GM12878 (cell line): ENCODE data around the gene HIP1. TPM values are rescaled to one million over a fixed set of nuclear protein-coding genes. Genes with fewer than 3 reads are reported as not detected.

Experiments used
- FOXK2 ChIP-seq: fragments of 450-650 bp; IDR thresholded peaks from 2 replicates; pipeline ENCODE4 v1.6.1; 2017; ENCODE audit warnings: mild to moderate bottlenecking, moderate library complexity
- JUNB ChIP-seq: IDR thresholded peaks from 2 replicates; pipeline ENCODE4 v1.6.1; 2016; ENCODE audit warnings: antibody characterized with exemption, mild to moderate bottlenecking
- KAT2A ChIP-seq: conservative IDR thresholded peaks from 2 replicates; pipeline ENCODE4 v1.6.1; 2011; ENCODE audit warnings: low read depth, low read length; ENCODE audit not compliant: control insufficient read depth
- NR2F1 ChIP-seq: fragments of 450-650 bp; conservative IDR thresholded peaks from 2 replicates; pipeline ENCODE4 v1.6.1; 2017; ENCODE audit warnings: mild to moderate bottlenecking
- RBBP5 ChIP-seq: fragments of 200-600 bp; sonication (generic); conservative IDR thresholded peaks from 2 replicates; pipeline ENCODE4 v1.6.1; 2016
- REST ChIP-seq: IDR thresholded peaks from 2 replicates; pipeline ENCODE4 v1.6.1; 2012; ENCODE audit warnings: mild to moderate bottlenecking, low read depth, low read length
- SKIL ChIP-seq: fragments of 450-650 bp; IDR thresholded peaks from 2 replicates; pipeline ENCODE4 v1.6.1; 2017; ENCODE audit warnings: mild to moderate bottlenecking, low read depth, inconsistent platforms; ENCODE audit not compliant: poor library complexity, severe bottlenecking
- SREBF1 ChIP-seq: IDR thresholded peaks from 2 replicates; pipeline ENCODE4 v1.6.1; 2012; ENCODE audit warnings: mild to moderate bottlenecking, low read length
- SRF ChIP-seq, 2 experiments: IDR thresholded peaks; 2 replicates each; pipeline ENCODE4 v1.6.1; 2011; ENCODE audit warnings: low read depth in 2 of 2, low read length in 2 of 2, mild to moderate bottlenecking in 1 of 2, moderate library complexity in 1 of 2
- USF2 ChIP-seq: IDR thresholded peaks from 2 replicates; pipeline ENCODE4 v1.6.1; 2011; ENCODE audit warnings: low read depth, low read length, improper control_type of control experiment, borderline replicate concordance
- WRNIP1 ChIP-seq: IDR thresholded peaks from 2 replicates; pipeline ENCODE4 v1.6.1; 2011; ENCODE audit warnings: low read depth, low read length, improper control_type of control experiment, borderline replicate concordance
- YBX1 ChIP-seq: fragments of 450-650 bp; IDR thresholded peaks from 2 replicates; pipeline ENCODE4 v1.6.1; 2016; ENCODE audit warnings: antibody characterized with exemption
- ZNF274 ChIP-seq: IDR thresholded peaks from one replicate; pipeline ENCODE4 v1.8.0; 2011; ENCODE audit not compliant: insufficient read length, insufficient read depth
- ZNF592 ChIP-seq: fragments of 450-650 bp; IDR thresholded peaks from 2 replicates; pipeline ENCODE4 v1.6.1; 2017; ENCODE audit warnings: mild to moderate bottlenecking, moderate library complexity
- polyA plus RNA-seq, 11 experiments: library from polyadenylated mRNA; depleted of rRNA in 4 of 11; unstranded in 6 of 11; stranded (reverse) in 5 of 11; fragments of >200 nt; fragmentation: Nextera tagmentation in 4 of 11; fragmentation: Illumina TruSeq in 1 of 11; extraction: Ambion mirVana in 4 of 11; extraction: Trizol in 1 of 11; gene quantifications; 1 replicate in 1 of 11; 2 replicates in 10 of 11; pipeline versions ENCODE4 v1.2.1 to v1.2.3, GENCODE V29; 2011 to 2016; ENCODE audit warnings: inconsistent platforms in 2 of 11, missing spikeins in 2 of 11, low read depth in 1 of 11
- total RNA-seq, 4 experiments: library from RNA; depleted of rRNA in 3 of 4; stranded (reverse); fragments of >200 nt in 3 of 4; fragmentation: Illumina TruSeq in 1 of 4; extraction: Trizol in 1 of 4; gene quantifications; 2 replicates each; pipeline versions ENCODE4 v1.2.1 to v1.2.3, GENCODE V29; 2013 to 2021

HIP1 gene
- total and polyA plus RNA-seq, 10 of the 15 experiments (the other 5 are each of a cell fraction or from before 2014, with no cell fraction given) = 1.2 to 9.7 (median 3.2) TPM

GRCh38 chr7:75611557-75612178 is 127.1 kb downstream of the HIP1 start (continued):
- TF ChIP-seq ZNF274 = no peak
- TF ChIP-seq SREBF1 = no peak
- no peak for TF ChIP-seq SRF (IDR thresholded peaks at IDR 0.05; ENCODE audit: low read depth in 2 of 2, low read length in 2 of 2)
- no peak for TF ChIP-seq WRNIP1
- TF ChIP-seq REST = no peak
- no peak for TF ChIP-seq FOXK2
- no peak for TF ChIP-seq USF2
- TF ChIP-seq SKIL = no peak
- TF ChIP-seq KAT2A = no peak
- no peak for TF ChIP-seq RBBP5
- no peak for TF ChIP-seq NR2F1
- no peak for TF ChIP-seq JUNB
- TF ChIP-seq YBX1 = no peak
- TF ChIP-seq ZNF592 = no peak
